K562 (cell line): ENCODE results near the gene ZCCHC14. TPM values are rescaled to one million over a fixed set of nuclear protein-coding genes. Genes with fewer than 3 reads are reported as not detected.

ENCODE experiments used
- ARNT ChIP-seq, 2 experiments: fragments of 450-650 bp; IDR thresholded peaks; 2 replicates each; pipeline ENCODE4 v1.6.1; 2016; ENCODE audit warnings: mild to moderate bottlenecking in 1 of 2
- BRF2 ChIP-seq: IDR thresholded peaks from 3 replicates; pipeline ENCODE4 v1.6.1; 2011; ENCODE audit warnings: borderline replicate concordance, mild to moderate bottlenecking; ENCODE audit not compliant: insufficient read length, insufficient read depth
- DLX4 ChIP-seq: fragments of 250-450 bp; sonication (Bioruptor Pico); IDR thresholded peaks from 2 replicates; pipeline ENCODE4 v1.6.1; 2021; ENCODE audit warnings: mild to moderate bottlenecking
- E2F5 ChIP-seq: sonication (generic); formaldehyde crosslinking; IDR thresholded peaks from 2 replicates; pipeline ENCODE4 v1.8.0; 2022; ENCODE audit warnings: mild to moderate bottlenecking, missing genetic modification reagents
- ETV1 ChIP-seq: fragments of 450-650 bp; conservative IDR thresholded peaks from 2 replicates; pipeline ENCODE4 v1.6.1; 2016; ENCODE audit warnings: missing genetic modification characterization, control low read depth, low read depth, missing compliant biosample characterization
- HMGXB4 ChIP-seq: sonication (generic); formaldehyde crosslinking; IDR thresholded peaks from 2 replicates; pipeline ENCODE4 v1.8.1; 2023; ENCODE audit warnings: mild to moderate bottlenecking, missing genetic modification reagents
- MITF ChIP-seq: IDR thresholded peaks from 2 replicates; pipeline ENCODE4 v1.6.1; 2014; ENCODE audit warnings: antibody characterized with exemption
- MLX ChIP-seq, 2 experiments: fragments of 450-650 bp in 1 of 2; sonication (generic) in 1 of 2; formaldehyde crosslinking; conservative IDR thresholded peaks; 2 replicates each; pipeline versions ENCODE4 v1.4.0 to v1.8.1; 2020 to 2022; ENCODE audit warnings: mild to moderate bottlenecking in 1 of 2, missing genetic modification reagents in 1 of 2
- PCBP1 ChIP-seq: fragments of 200-400 bp; formaldehyde crosslinking; IDR thresholded peaks from 2 replicates; pipeline ENCODE4 v1.6.1; 2018; ENCODE audit warnings: mild to moderate bottlenecking, low read depth, low read length; ENCODE audit not compliant: poor library complexity, severe bottlenecking
- PURB ChIP-seq: sonication (generic); formaldehyde crosslinking; IDR thresholded peaks from 2 replicates; pipeline ENCODE4 v1.9.0; 2021; ENCODE audit warnings: low read depth, mild to moderate bottlenecking, missing genetic modification reagents
- SAFB2 ChIP-seq: fragments of 200-400 bp; formaldehyde crosslinking; IDR thresholded peaks from 2 replicates; pipeline ENCODE4 v1.6.1; 2018; ENCODE audit warnings: borderline replicate concordance, low read length, low read depth, moderate library complexity; ENCODE audit not compliant: severe bottlenecking
- SLC30A9 ChIP-seq: fragments of 250-450 bp; sonication (Bioruptor Pico); IDR thresholded peaks from 2 replicates; pipeline ENCODE4 v1.8.0; 2022; ENCODE audit warnings: mild to moderate bottlenecking, moderate library complexity
- SMARCB1 ChIP-seq: IDR thresholded peaks from 2 replicates; pipeline ENCODE4 v1.6.1; 2011; ENCODE audit warnings: improper control_type of control experiment, low read depth; ENCODE audit not compliant: insufficient read length
- TCF7L2 ChIP-seq: fragments of 150-350 bp; IDR thresholded peaks from 2 replicates; pipeline ENCODE4 v1.6.1; 2016; ENCODE audit warnings: low read depth, mild to moderate bottlenecking, low read length, moderate library complexity
- VEZF1 ChIP-seq: fragments of 200-800 bp; sonication (Bioruptor generic); IDR thresholded peaks from 2 replicates; pipeline ENCODE4 v1.6.1; 2017; ENCODE audit warnings: missing genetic modification characterization, missing compliant biosample characterization
- ZNF134 ChIP-seq: fragments of 250-450 bp; sonication (Bioruptor Pico); conservative IDR thresholded peaks from 2 replicates; pipeline ENCODE4 v1.4.0; 2020
- ZNF436 ChIP-seq: fragments of 250-450, 450-650 bp; sonication (Bioruptor Pico); formaldehyde crosslinking; IDR thresholded peaks from 2 replicates; pipeline ENCODE4 v1.7.0; 2020; ENCODE audit warnings: mild to moderate bottlenecking
- ZNF586 ChIP-seq: fragments of 450-650 bp; formaldehyde crosslinking; conservative IDR thresholded peaks from 2 replicates; pipeline ENCODE4 v1.4.0; 2020; ENCODE audit warnings: mild to moderate bottlenecking, moderate library complexity
- polyA plus RNA-seq, 8 experiments: library from polyadenylated mRNA; depleted of rRNA in 4 of 8; stranded (reverse) in 5 of 8; unstranded in 3 of 8; fragments of >200 nt; fragmentation: Nextera tagmentation in 2 of 8; fragmentation: Illumina TruSeq in 1 of 8; extraction: Ambion mirVana in 2 of 8; extraction: Trizol in 1 of 8; gene quantifications; 2 replicates each; pipeline versions ENCODE4 v1.2.1 to v1.2.3, GENCODE V29; 2011 to 2014; ENCODE audit warnings: inconsistent platforms in 1 of 8, missing spikeins in 1 of 8
- total RNA-seq, 7 experiments: library from RNA; depleted of rRNA in 6 of 7; stranded (reverse); fragments of >200 nt in 6 of 7; fragmentation: Illumina TruSeq in 2 of 7; extraction: Trizol in 2 of 7; gene quantifications; 2 replicates each; pipeline versions ENCODE4 v1.2.1 to v1.2.3, GENCODE V29; 2011 to 2021; ENCODE audit warnings: low replicate concordance in 1 of 7

Gene ZCCHC14
- total and polyA plus RNA-seq, 9 of the 15 experiments (the other 6 are each of a cell fraction or from before 2014, with no cell fraction given) = 1.5 to 12.4 (median 2.9) TPM

GRCh38 chr16:87391324-87391949 lies 101.4 kb downstream of the ZCCHC14 start (continued):
- TF ChIP-seq VEZF1 (CRISPR knock-in tag) = no peak
- no peak for TF ChIP-seq SMARCB1
- TF ChIP-seq ZNF586 (CRISPR knock-in tag) = no peak
- no peak; the same call in 1 of the 2 replicates for TF ChIP-seq ZNF436
- no peak for TF ChIP-seq SAFB2
- TF ChIP-seq PURB (CRISPR knock-in tag) = no peak
- TF ChIP-seq HMGXB4 = no peak
- no peak for TF ChIP-seq ARNT (IDR thresholded peaks at IDR 0.05)
- TF ChIP-seq MLX (CRISPR knock-in tag; conservative IDR thresholded peaks at IDR 0.05) = 0 out of 4 replicates have a peak, but pooled peaks of 1 of the 2 experiments have one; percentile 53
- TF ChIP-seq SLC30A9 (CRISPR knock-in tag) = no peak
- no peak for TF ChIP-seq TCF7L2
- TF ChIP-seq ZNF134 (CRISPR knock-in tag) = no peak
- TF ChIP-seq BRF2 = no peak
- no peak for TF ChIP-seq DLX4 (CRISPR knock-in tag)
- no peak for TF ChIP-seq PCBP1
- no peak; the same call in 1 of the 2 replicates for TF ChIP-seq E2F5 (CRISPR knock-in tag)
- no peak; the same call in 1 of the 2 replicates for TF ChIP-seq MITF
- TF ChIP-seq ETV1 (tag) = peak; percentile 36; the same call in 1 of the 2 replicates
